Pancreas (tissue), 10 donors: ENCODE data around the gene TRIM28. TPM values are rescaled to one million over a fixed set of nuclear protein-coding genes. Genes with fewer than 3 reads are reported as not detected.
"Not testable (repeated sequence)": the region's sequence is repeated elsewhere in the genome, so short reads cannot be mapped to it uniquely, and the experiment has no call there.

Experiments
- ATAC-seq, 4 donors: fragments of 200-7000 bp; cut with Tn5 transposase; one replicate each; pipeline versions ENCODE4 v1.8.0 to v1.9.1; 2020; ENCODE audit warnings: mild to moderate bottlenecking in 4 of 4, moderate library complexity in 4 of 4
- DNase-seq, 6 donors: peaks; one replicate each; pipeline ENCODE4 v3.0.0-alpha.2; 2020
- FAIRE-seq: peaks from 2 replicates; lab custom pipeline; 2012; peaks lifted over from hg19 to GRCh38; lab: Jason Lieb, UNC
- H3K27ac ChIP-seq, 4 donors: fragments of 200-600 bp; sonication (generic); 1 replicate in 3 of 4; 2 replicates in 1 of 4; pipeline versions ENCODE4 v1.5.0 to v1.8.0; 2020
- H3K27me3 ChIP-seq, 4 donors: fragments of 200-600 bp; one replicate each; pipeline ENCODE4 v1.8.0; 2021
- H3K36me3 ChIP-seq, 3 donors: fragments of 200-600 bp; sonication (generic) in 1 of 3; one replicate each; pipeline versions ENCODE4 v1.5.0 to v1.8.0; 2020 to 2021
- H3K4me1 ChIP-seq, 3 donors: fragments of 200-600 bp; one replicate each; pipeline ENCODE4 v1.8.0; 2021
- H3K4me3 ChIP-seq, 4 donors: fragments of 200-600 bp; sonication (generic) in 2 of 4; one replicate each; pipeline versions ENCODE4 v1.5.0 to v1.8.0; 2020 to 2021
- H3K9me3 ChIP-seq, 4 donors: fragments of 200-600 bp; one replicate each; pipeline ENCODE4 v1.8.0; 2021
- WGBS, 2 donors: extraction: QIAGEN DNeasy Blood & Tissue Kit; methylation state at CpG; one replicate each; pipeline ENCODE4 v1.1.7; 2013; 5-methylcytosine and 5-hydroxymethylcytosine counted together
- intact Hi-C, 3 donors: fragments of 100-400 bp; cut with DNase I; formaldehyde crosslinking; loops; one replicate each; pipeline versions ENCODE4 v1.11.1 to v1.14.2; 2022
- polyA plus RNA-seq, 2 donors: library from polyadenylated mRNA; stranded (reverse); fragments of 200-250 nt; gene quantifications; one replicate each; pipeline ENCODE4 v1.2.3, GENCODE V29; 2013
- total RNA-seq, 6 donors: library from RNA; stranded (reverse); fragmentation: NEBNext Ultra II Directional in 4 of 6; extraction: Animal tissue kit (Norgen Biotek cat#: 25700) in 4 of 6; gene quantifications; one replicate each; pipeline versions ENCODE4 v1.2.1 to v1.2.4, GENCODE V29; 2021 to 2023
- TF ChIP-seq, protein P1 (sequence below), 4 donors: fragments of 200-600 bp; sonication (generic) in 3 of 4; IDR thresholded peaks; one replicate each; pipeline versions ENCODE4 v1.5.0 to v1.8.0; 2021; ENCODE audit warnings: antibody characterized with exemption in 4 of 4
- donor health status: healthy with polysubstance abuse.
- donor health status: DM: no; HTN: no; CAD: no; lungs with moderate emphysema.
- donor health status: DM: no; HTN: no; CAD: no.
- donor health status: control.
- donor health status: control.
- donor health status: Bipolar disorder and iron deficiency.
- donor health status: DM: yes; HTN: yes; CAD: no.
- donor health status: DM: no; HTN: no; CAD: no.
- donor health status: DM: no; HTN: no; CAD: no.
- donor health status: DM: yes; HTN: yes; CAD: no.

TRIM28 gene
- total and polyA plus RNA-seq, 8 donors = 128 to 212 (median 190) TPM

DNA sequence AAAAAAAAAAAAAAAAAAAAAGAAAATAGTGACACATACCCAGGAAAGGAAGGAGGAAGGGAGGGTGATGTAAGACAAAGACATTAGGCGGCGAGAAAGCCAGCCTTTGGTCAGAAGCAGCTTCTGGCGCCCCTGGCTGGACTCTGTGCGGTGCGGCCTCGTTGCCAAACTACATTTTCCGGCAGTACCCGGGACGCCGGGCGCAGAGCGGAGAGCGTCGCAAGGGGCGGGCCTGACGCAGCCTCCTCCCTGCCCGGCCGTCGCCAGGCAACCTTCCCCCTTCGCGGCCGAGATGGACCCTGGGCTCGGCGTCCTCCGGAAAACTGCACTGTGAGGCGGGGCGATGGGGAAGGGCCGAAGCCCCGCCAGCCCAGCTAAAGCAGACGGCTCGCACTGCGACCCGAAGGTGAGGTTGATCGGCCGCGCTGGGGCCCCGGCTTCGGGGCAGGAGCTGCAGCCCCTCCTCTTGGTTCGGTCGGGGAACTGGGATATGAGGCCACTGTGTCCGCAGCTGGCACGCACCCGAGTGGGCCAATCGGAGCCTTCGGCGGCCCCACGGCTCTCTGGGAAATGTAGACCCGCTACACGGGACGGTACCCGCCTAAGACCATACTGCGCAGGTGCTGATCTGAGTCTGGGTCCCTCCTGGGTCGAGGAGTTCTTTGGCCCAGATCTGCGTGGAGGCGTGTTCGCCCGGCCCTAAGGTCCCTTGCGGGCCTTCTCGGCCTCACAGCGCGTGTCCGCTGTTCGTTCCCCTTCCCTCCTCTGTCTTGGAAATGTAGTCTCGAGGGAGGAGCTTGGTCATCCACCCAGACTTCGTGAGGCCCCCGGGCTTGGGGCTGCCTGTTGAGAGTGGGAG is 31.5 kb downstream of the TRIM28 start:
- H3K4me3 ChIP-seq = peak overlapping the region; percentile 66 to 89 (median 82)
- TF ChIP-seq, protein P1, sequence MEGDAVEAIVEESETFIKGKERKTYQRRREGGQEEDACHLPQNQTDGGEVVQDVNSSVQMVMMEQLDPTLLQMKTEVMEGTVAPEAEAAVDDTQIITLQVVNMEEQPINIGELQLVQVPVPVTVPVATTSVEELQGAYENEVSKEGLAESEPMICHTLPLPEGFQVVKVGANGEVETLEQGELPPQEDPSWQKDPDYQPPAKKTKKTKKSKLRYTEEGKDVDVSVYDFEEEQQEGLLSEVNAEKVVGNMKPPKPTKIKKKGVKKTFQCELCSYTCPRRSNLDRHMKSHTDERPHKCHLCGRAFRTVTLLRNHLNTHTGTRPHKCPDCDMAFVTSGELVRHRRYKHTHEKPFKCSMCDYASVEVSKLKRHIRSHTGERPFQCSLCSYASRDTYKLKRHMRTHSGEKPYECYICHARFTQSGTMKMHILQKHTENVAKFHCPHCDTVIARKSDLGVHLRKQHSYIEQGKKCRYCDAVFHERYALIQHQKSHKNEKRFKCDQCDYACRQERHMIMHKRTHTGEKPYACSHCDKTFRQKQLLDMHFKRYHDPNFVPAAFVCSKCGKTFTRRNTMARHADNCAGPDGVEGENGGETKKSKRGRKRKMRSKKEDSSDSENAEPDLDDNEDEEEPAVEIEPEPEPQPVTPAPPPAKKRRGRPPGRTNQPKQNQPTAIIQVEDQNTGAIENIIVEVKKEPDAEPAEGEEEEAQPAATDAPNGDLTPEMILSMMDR (IDR thresholded peaks at IDR 0.05) = no peak
- intact Hi-C loops = no loop called here
- H3K27ac ChIP-seq = peak overlapping the region; percentile 77 to 91 (median 84)
- H3K4me1 ChIP-seq = peaks cover 0 to 20% (median 4%) of the 10 kb centered on the region in 3 donors
- DNase-seq = peak; percentile 84 to 94 (median 90)
- H3K9me3 ChIP-seq = no peaks in the 10 kb centered on the region
- H3K27me3 ChIP-seq = no peaks in the 10 kb centered on the region
- 0% methylated on average over 65 to 66 of the region's 66 CpGs for WGBS, 2 donors
- peak; percentile 62 to 78 (median 71) for ATAC-seq
- FAIRE-seq = no peak
- no peaks in the 10 kb centered on the region for H3K36me3 ChIP-seq

GRCh38 chr19:58577581-58577980 is 33.7 kb downstream of the TRIM28 start:
- H3K36me3 ChIP-seq, H3K9me3 ChIP-seq, DNase-seq, FAIRE-seq, ATAC-seq, intact Hi-C loops, H3K27ac ChIP-seq, H3K4me3 ChIP-seq, H3K27me3 ChIP-seq: not testable (repeated sequence)
- H3K4me1 ChIP-seq = peaks cover 0 to 14% (median 0%) of the 10 kb centered on the region in 3 donors
- 91 to 93% methylated on average over 2 of the region's 2 CpGs for WGBS, 2 donors

- intact Hi-C loops = no loop called here
- peaks cover 0 to 1% (median 0%) of the 10 kb centered on the region in 3 donors for H3K36me3 ChIP-seq
- TF ChIP-seq, protein P1 (IDR thresholded peaks at IDR 0.05) = no peak
- H3K27me3 ChIP-seq = no peaks in the 10 kb centered on the region
- ATAC-seq (no peak), FAIRE-seq (no peak), DNase-seq (peak in 3 of 6 donors; percentile 4 to 33 (median 24))
- 87 to 89% methylated on average over 11 of the region's 11 CpGs for WGBS, 2 donors
- H3K4me3 ChIP-seq = no peak overlapping the region
- no peak overlapping the region for H3K27ac ChIP-seq
- H3K9me3 ChIP-seq = no peaks in the 10 kb centered on the region
- H3K4me1 ChIP-seq = peaks cover 0 to 14% (median 0%) of the 10 kb centered on the region in 3 donors
Observed at GRCh38 chr19:58578012-58578925, 34.4 kb downstream of the TRIM28 start.

DNA sequence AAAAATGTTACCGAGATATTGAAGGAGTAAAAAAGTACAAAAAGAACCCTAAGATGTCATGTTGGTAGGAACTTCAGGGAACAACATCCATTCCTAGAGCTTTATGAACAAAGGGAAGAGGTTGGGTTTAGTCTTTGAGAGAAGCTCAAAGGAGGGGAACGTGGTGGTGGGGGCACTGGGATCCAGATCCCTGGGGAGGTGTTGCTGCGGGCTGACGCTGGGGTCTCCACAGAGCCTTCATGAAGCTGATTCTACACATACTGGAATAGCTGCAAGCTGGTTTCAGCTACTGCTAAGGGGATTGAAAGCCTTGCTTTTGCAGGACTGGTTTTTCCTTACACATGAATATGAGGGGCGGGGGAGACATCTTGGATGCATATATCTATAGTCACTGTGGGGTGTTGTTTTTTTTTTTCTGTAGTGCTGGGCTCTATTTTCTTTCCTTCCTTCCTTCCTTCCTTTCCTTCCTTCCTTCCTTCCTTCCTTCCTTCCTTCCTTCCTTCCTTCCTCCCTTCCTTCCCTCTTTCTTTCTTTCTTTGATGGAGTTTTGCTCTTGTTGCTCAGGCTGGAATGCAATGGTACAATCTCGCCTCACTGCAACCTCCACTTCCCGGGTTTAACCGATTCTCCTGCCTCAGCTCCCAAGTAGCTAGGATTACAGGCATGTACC is 35.7 kb downstream of the TRIM28 start:
- TF ChIP-seq, protein P1 (IDR thresholded peaks at IDR 0.05) = no peak
- intact Hi-C loops = no loop called here
- peaks cover 0 to 6% (median 0%) of the 10 kb centered on the region in 3 donors for H3K4me1 ChIP-seq

More for the DNA sequence above, 35.7 kb downstream of the TRIM28 start:
- no peaks in the 10 kb centered on the region for H3K9me3 ChIP-seq
- ATAC-seq (no peak), DNase-seq (peak in 1 of 6 donors; percentile 1), FAIRE-seq (no peak)
- H3K36me3 ChIP-seq = peaks cover 0 to 3% (median 0%) of the 10 kb centered on the region in 3 donors
- no peak overlapping the region for H3K4me3 ChIP-seq
- no peaks in the 10 kb centered on the region for H3K27me3 ChIP-seq
- no peak overlapping the region for H3K27ac ChIP-seq
- WGBS, 2 donors = 84 to 88% methylated on average over 8 of the region's 8 CpGs
